LNCaP clone FGC (cell line): ENCODE measurements around the gene KIFC3.

ENCODE experiments used
- DNase-seq: peaks from one replicate; pipeline ENCODE4 v3.0.0-alpha.2; 2011; ENCODE audit warnings: low read depth
- H3K4me3 ChIP-seq: 2 replicates; pipeline ENCODE4 v1.5.1; 2011; ENCODE audit warnings: mild to moderate bottlenecking, low read depth, low read length, control low read depth
- TF ChIP-seq, protein P1 (sequence below): IDR thresholded peaks from 2 replicates; pipeline ENCODE4 v1.5.1; 2012; ENCODE audit warnings: mild to moderate bottlenecking; ENCODE audit not compliant: control insufficient read depth, insufficient read depth; ENCODE audit errors: extremely low read depth

Gene KIFC3

DNA sequence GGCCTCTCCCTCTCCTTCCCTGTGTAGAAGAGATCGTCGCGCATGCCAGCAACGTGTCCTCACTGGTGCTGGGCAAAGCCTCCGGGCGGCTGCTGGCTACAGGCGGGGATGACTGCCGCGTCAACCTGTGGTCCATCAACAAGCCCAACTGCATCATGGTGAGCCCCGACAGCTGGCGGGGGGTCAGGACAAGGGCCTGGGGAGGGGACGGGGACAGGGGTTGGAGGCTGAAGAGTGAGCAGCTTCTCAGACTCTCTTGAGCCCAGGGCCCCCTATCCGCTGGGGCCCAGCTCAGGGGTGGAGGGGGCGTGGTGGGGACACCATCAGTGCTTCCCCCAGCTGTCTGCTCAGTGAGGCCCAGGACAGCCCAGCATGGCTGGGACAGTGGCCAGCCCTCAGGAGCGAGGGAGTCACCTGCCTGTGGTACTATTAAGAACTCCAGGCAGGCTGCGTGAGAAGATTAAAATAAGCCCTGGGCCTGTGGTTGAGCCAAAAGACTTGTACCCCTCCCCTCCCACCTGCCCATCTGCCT, 60.6 kb downstream of the KIFC3 start:
- TF ChIP-seq, protein P1, sequence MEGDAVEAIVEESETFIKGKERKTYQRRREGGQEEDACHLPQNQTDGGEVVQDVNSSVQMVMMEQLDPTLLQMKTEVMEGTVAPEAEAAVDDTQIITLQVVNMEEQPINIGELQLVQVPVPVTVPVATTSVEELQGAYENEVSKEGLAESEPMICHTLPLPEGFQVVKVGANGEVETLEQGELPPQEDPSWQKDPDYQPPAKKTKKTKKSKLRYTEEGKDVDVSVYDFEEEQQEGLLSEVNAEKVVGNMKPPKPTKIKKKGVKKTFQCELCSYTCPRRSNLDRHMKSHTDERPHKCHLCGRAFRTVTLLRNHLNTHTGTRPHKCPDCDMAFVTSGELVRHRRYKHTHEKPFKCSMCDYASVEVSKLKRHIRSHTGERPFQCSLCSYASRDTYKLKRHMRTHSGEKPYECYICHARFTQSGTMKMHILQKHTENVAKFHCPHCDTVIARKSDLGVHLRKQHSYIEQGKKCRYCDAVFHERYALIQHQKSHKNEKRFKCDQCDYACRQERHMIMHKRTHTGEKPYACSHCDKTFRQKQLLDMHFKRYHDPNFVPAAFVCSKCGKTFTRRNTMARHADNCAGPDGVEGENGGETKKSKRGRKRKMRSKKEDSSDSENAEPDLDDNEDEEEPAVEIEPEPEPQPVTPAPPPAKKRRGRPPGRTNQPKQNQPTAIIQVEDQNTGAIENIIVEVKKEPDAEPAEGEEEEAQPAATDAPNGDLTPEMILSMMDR = no peak
- no peak overlapping the region for H3K4me3 ChIP-seq
- no peak for DNase-seq

DNA sequence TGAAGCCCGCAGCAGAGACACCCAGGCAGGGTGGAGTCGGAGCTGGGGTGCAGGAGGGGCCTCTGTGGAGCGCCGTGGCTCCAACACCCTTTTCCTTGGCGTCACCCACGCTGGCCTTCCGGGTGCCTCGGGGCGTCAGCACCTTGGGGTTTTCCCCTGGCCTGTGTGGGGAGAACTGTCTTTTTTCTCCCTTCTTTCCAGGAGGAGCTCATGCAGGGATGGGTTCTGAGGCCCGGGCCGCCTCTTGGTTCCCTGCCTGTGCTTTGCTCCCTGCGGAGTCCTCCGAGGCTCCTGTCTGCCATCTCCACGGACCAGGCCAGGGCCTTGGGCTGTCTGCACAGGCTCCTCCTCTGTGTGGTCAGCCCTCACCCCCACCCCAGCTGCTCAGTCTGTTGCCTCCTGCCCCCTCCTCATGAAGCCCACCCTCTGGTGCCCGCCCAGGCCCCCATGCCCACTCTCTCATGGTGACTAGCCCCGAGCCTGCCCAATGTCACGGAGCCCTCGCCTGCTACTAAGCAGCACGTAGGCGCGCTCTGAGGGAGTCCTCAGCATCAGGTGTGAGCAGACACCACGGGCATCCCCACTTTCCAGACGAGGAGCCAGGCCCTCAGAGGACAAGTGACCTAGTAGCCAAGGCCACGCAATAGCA, 61.7 kb downstream of the KIFC3 start:
- no peak for DNase-seq
- H3K4me3 ChIP-seq = no peak overlapping the region
- TF ChIP-seq, protein P1 = no peak

DNA sequence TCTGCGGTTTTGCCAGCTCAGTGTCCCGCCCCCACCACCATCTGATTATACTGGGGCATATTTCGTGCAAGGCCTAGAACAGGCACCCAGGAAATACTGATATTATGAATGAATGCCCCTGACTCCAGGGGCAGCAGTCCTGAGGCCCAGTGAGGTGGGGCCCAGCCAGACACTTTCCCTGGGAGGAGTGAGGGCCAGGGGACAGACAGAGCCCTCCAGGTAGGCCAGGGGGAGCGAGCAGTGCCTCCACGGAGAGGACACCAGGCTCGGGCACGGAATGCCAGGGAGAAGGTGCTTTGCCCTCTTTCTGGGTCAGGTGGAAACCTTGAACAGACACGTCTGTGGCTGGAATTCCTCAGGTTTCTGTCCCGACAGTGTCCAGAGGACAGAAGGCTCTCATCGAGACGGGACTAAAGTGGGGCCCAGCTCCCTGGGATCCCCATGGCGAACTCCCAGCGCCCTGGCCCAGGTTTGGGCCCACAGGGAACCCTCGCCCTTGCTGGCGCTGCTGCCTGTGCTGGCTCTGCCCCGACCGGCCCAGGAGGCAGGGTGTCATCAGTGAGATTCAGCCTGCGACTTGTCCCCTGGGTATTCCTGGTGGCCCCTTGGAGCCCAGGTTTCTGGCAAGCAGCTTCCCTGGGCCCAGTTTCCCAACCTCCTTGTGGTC, 62.4 kb downstream of the KIFC3 start:
- TF ChIP-seq, protein P1 = no peak
- H3K4me3 ChIP-seq = no peak overlapping the region

DNA sequence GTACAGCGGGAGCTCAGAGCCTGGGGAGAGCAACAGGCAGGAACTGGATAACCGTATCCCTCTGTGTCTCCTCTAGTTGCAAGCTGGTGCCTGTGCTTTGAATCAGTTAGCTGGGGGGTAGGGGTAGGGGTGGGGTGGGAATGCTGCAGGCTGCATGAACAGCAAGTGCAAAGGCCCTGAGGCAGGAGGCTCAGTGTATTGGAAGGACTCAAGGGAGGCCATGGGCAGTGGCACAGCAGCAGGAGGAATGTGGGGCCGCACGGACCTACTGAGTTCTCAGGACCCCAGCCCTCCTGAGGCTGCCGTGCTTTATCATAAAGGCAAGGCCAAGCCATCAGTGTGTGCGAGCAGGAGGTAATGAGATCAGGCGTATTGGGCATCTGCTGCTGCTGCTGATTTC, 63.4 kb downstream of the KIFC3 start:
- no peak for DNase-seq
- no peak overlapping the region for H3K4me3 ChIP-seq
- TF ChIP-seq, protein P1 = no peak

More for the DNA sequence above, 62.4 kb downstream of the KIFC3 start:
- no peak for DNase-seq

DNA sequence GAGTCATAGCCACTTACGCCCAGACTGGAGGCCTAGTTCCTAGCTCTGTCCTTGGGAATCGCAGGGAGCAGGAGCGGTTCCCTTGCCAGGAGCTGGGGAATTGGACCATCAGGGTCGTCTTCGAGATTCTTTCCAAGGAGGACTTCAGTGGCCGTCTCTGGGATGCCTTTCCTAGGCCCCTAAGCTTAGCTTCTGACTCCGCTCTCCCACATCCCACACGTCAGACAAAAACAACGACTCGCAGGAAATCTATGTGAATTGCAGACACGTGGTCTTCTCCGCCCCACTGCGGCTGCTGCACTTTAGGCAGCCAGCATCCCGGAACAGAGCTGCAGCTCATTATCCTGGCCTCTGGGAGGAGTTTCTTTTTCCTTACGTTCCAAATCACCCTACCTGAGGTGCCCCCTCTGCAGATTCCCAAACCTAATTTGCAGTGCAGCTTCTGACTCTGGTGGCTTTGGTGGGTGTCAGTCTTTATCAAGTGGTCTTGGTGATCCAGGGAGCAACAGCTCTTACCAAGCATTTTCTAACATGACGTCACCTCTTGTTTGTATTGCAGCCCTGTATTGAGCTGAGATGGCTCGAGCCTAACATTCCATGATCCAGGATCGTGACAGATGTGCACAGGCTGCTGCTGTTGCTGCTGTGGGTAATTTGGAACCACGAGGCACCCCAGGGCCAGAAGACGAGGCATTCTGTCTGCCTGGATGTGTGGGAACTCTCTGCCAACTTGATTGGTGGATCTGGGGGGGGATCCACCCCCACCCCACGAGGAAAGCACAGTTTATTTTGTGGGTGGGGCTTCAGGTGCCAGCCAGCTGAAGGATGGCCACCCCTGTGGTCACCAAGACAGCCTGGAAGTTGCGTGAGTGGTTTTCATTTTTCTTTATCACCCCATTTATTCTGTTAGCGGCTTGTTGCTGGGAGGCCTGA, 65.6 kb downstream of the KIFC3 start:
- TF ChIP-seq, protein P1 = no peak
- DNase-seq = peak; percentile 26
- H3K4me3 ChIP-seq = peak overlapping the region; percentile 96

DNA sequence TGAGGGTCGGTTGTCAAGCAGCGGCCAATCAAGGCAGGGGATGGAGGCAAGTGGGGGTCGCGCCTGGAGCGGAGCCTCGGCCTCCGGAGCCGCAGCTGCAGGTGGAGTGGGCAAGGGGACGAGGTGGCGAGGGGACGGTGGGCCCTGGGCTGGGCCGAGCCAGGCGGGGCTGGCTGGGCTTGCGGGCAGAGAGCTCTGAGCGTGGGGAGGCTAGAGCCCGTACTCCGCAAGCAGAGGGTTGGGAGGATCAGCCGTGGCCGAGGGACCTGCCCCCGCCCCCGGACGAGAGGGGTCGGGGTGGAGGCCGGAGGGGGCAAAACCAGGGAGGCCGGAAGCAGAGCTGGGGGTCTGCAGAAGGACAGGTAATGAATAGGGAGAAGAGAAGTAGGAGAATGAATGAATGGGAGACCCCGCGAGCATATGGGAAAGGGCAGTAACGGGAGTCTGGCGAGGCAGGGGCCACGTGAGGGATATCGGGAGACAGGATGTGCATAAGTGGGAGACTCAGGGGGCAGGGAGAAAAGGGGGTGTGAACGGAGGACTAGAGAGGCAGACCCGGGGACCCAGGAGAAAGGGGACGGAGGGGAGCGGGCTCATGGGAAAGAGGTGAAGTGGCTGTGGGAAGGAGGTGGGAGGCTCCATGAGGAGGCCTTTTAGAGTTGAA, 66.4 kb downstream of the KIFC3 start, which contains the start of gene KATNB1:
Gene KATNB1 (plus strand): TSS at position 16 of the 664 bp plus-strand sequence. CDS start 1,474 bp downstream, outside the sequence.
- no peak for DNase-seq
- TF ChIP-seq, protein P1 = no peak
- H3K4me3 ChIP-seq = peak within 1 kb of the TSS; percentile 96
